ENCODE measurements around the gene POLR1A.

DNA sequence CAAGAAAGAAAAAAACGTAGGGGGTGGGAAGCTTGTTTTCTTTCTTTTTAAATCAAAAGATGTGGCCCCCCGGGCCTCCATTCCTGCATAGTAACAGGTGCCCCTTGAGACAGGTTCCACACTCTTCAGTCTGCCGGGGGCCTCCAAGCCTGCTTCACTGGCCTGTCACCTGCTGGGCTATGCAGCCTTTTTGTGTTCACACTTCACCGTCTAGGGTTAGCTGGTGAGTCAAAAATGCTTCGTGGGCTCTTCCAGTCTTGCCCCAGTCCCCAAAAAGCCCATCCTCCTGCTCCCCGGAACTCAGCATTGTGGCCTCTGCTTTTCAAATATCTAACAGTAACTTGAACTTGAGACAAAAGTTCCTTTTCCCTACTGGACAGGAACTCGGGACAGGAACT is 67.9 kb downstream of the POLR1A start:
- TF ChIP-seq, protein P1, sequence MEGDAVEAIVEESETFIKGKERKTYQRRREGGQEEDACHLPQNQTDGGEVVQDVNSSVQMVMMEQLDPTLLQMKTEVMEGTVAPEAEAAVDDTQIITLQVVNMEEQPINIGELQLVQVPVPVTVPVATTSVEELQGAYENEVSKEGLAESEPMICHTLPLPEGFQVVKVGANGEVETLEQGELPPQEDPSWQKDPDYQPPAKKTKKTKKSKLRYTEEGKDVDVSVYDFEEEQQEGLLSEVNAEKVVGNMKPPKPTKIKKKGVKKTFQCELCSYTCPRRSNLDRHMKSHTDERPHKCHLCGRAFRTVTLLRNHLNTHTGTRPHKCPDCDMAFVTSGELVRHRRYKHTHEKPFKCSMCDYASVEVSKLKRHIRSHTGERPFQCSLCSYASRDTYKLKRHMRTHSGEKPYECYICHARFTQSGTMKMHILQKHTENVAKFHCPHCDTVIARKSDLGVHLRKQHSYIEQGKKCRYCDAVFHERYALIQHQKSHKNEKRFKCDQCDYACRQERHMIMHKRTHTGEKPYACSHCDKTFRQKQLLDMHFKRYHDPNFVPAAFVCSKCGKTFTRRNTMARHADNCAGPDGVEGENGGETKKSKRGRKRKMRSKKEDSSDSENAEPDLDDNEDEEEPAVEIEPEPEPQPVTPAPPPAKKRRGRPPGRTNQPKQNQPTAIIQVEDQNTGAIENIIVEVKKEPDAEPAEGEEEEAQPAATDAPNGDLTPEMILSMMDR (IDR thresholded peaks at IDR 0.05): no peak
- TF ChIP-seq POLR2A (IDR thresholded peaks at IDR 0.05): no peak
